NCI-H2196 (cell line): ENCODE measurements around the gene CUX1.

ENCODE experiments used
- DNase-seq: peaks from one replicate; lab custom pipeline; 2025; ENCODE audit not compliant: unreplicated experiment; lab: John Stamatoyannopoulos, UW

The CUX1 gene

GRCh38 chr7:102275123-102275703, 457.8 kb downstream of the CUX1 start:
- DNase-seq = no peak

- no peak for DNase-seq
Measured at GRCh38 chr7:102277901-102278300, 460.5 kb downstream of the CUX1 start.

- peak; percentile 49 for DNase-seq
Measured at GRCh38 chr7:102279537-102280400, 462.3 kb downstream of the CUX1 start.

GRCh38 chr7:102280521-102280920, 463.1 kb downstream of the CUX1 start:
- DNase-seq = no peak

GRCh38 chr7:102281785-102282184, 464.4 kb downstream of the CUX1 start:
- DNase-seq = no peak

GRCh38 chr7:102282465-102283362, 465.3 kb downstream of the CUX1 start:
- DNase-seq = no peak

GRCh38 chr7:102283477-102284189, 466.2 kb downstream of the CUX1 start:
- DNase-seq = no peak

GRCh38 chr7:102284399-102284798, 467.0 kb downstream of the CUX1 start:
- DNase-seq = no peak

- DNase-seq = no peak
Measured at GRCh38 chr7:102284891-102285539, 467.6 kb downstream of the CUX1 start.

- no peak for DNase-seq
Measured at GRCh38 chr7:102285540-102286236, 468.3 kb downstream of the CUX1 start.

GRCh38 chr7:102286237-102287110, 469.0 kb downstream of the CUX1 start, which contains the start of gene SH2B2:
SH2B2 (plus strand) TSS chr7:102286868; CDS start chr7:102300551, 13,683 bp downstream.
- peak; percentile 84 for DNase-seq

- DNase-seq = peak; percentile 13
Measured at GRCh38 chr7:102287111-102287980, 469.9 kb downstream of the CUX1 start.

GRCh38 chr7:102287981-102288278, 470.5 kb downstream of the CUX1 start:
- DNase-seq = no peak

GRCh38 chr7:102288285-102288930, 471.0 kb downstream of the CUX1 start:
- no peak for DNase-seq

- DNase-seq = no peak
Measured at GRCh38 chr7:102289057-102289456, 471.6 kb downstream of the CUX1 start.

GRCh38 chr7:102291056-102291915, 473.9 kb downstream of the CUX1 start:
- no peak for DNase-seq

GRCh38 chr7:102291916-102292267, 474.5 kb downstream of the CUX1 start:
- DNase-seq = no peak
